IMR-90 (cell line): ENCODE results near the gene PLCB4. TPM values are rescaled to one million over a fixed set of nuclear protein-coding genes. Genes with fewer than 3 reads are reported as not detected.

ENCODE experiments used
- ATAC-seq: fragments of 200-7000 bp; cut with Tn5 transposase; 2 replicates; pipeline ENCODE4 v1.9.1; 2020; ENCODE audit warnings: low read depth, mild to moderate bottlenecking, moderate library complexity
- BruUV-seq: library from RNA; stranded (reverse); fragments of 400-500 nt; replicated peaks from 2 replicates; lab custom pipeline; 2021; lab: Mats Ljungman, UMichigan
- CTCF ChIA-PET: fragments of 300-600 bp; formaldehyde crosslinking; extraction: SDS; loops from one replicate; lab custom pipeline; 2021; ENCODE audit warnings: antibody characterized with exemption; lab: Yijun Ruan, JAX
- POLR2A ChIA-PET: fragments of 300-600 bp; sonication (Branson Sonifier 250); formaldehyde crosslinking; loops from one replicate; lab custom pipeline; 2022; ENCODE audit warnings: antibody characterized with exemption; ENCODE audit not compliant: unreplicated experiment; lab: Charles Lee
- DNase-seq: peaks from one replicate; pipeline ENCODE4 v3.0.0; 2013
- H2AFZ ChIP-seq: replicated peaks from 2 replicates; pipeline ENCODE3; 2013; ENCODE audit warnings: low read length, mild to moderate bottlenecking; ENCODE audit not compliant: poor library complexity
- H2AK5ac ChIP-seq: 2 replicates; pipeline ENCODE4 v1.6.1; 2013; ENCODE audit warnings: low read depth, low read length, inconsistent platforms
- H2AK9ac ChIP-seq: replicated peaks from 2 replicates; pipeline ENCODE3; 2013; ENCODE audit warnings: mild to moderate bottlenecking, low read depth, low read length, moderate library complexity; ENCODE audit not compliant: poor library complexity
- H2BK120ac ChIP-seq: 2 replicates; pipeline ENCODE4 v1.6.1; 2013; ENCODE audit warnings: low read depth, low read length, inconsistent platforms
- H2BK15ac ChIP-seq: 3 replicates; pipeline ENCODE4 v1.6.1; 2013; ENCODE audit warnings: low read depth, low read length, inconsistent platforms
- H2BK20ac ChIP-seq: 2 replicates; pipeline ENCODE4 v1.6.1; 2013; ENCODE audit warnings: low read depth, mild to moderate bottlenecking, inconsistent platforms, low read length, moderate library complexity
- H2BK5ac ChIP-seq: 2 replicates; pipeline ENCODE4 v1.6.1; 2013; ENCODE audit warnings: mild to moderate bottlenecking, low read depth, low read length, inconsistent platforms; ENCODE audit not compliant: poor library complexity, severe bottlenecking
- H3K14ac ChIP-seq: replicated peaks from 2 replicates; pipeline ENCODE4 v1.6.1; 2013; ENCODE audit warnings: low read depth, low read length, inconsistent platforms
- H3K18ac ChIP-seq: 2 replicates; pipeline ENCODE4 v1.6.1; 2013; ENCODE audit warnings: low read depth, low read length, control low read depth
- H3K23ac ChIP-seq: 2 replicates; pipeline ENCODE4 v1.6.1; 2013; ENCODE audit warnings: low read depth, low read length, inconsistent platforms
- H3K27ac ChIP-seq: 2 replicates; pipeline ENCODE4 v1.5.1; 2013; ENCODE audit warnings: mild to moderate bottlenecking, control low read depth, low read length; ENCODE audit not compliant: insufficient read depth
- H3K27me3 ChIP-seq: 2 replicates; pipeline ENCODE4 v1.6.1; 2013; ENCODE audit warnings: low read length; ENCODE audit not compliant: control insufficient read depth, insufficient read depth
- H3K36me3 ChIP-seq: 2 replicates; pipeline ENCODE4 v1.6.1; 2013; ENCODE audit warnings: low read length, mixed read lengths; ENCODE audit not compliant: control insufficient read depth, insufficient read depth
- H3K4ac ChIP-seq: 2 replicates; pipeline ENCODE4 v1.6.1; 2013; ENCODE audit warnings: low read depth, low read length, inconsistent platforms
- H3K4me1 ChIP-seq: 2 replicates; pipeline ENCODE4 v1.6.1; 2013; ENCODE audit warnings: low read length, mixed read lengths; ENCODE audit not compliant: control insufficient read depth, insufficient read depth
- H3K4me2 ChIP-seq: 2 replicates; pipeline ENCODE4 v1.6.1; 2013; ENCODE audit warnings: low read depth, mild to moderate bottlenecking, control low read depth, low read length, moderate library complexity
- H3K4me3 ChIP-seq: 2 replicates; pipeline ENCODE4 v1.5.1; 2013; ENCODE audit warnings: low read depth, mild to moderate bottlenecking, control low read depth, low read length, moderate library complexity; ENCODE audit not compliant: insufficient read depth
- H3K56ac ChIP-seq: 2 replicates; pipeline ENCODE4 v1.6.1; 2013; ENCODE audit warnings: low read length, inconsistent platforms; ENCODE audit not compliant: insufficient read depth; ENCODE audit errors: extremely low read depth
- H3K79me1 ChIP-seq, 2 experiments: 2 replicates each; pipeline ENCODE4 v1.6.1; 2013; ENCODE audit warnings: low read length in 2 of 2, inconsistent platforms in 1 of 2, low read depth in 1 of 2
- H3K9ac ChIP-seq: 2 replicates; pipeline ENCODE4 v1.6.1; 2013; ENCODE audit warnings: low read depth, low read length, control low read depth
- H3K9me1 ChIP-seq: 2 replicates; pipeline ENCODE4 v1.6.1; 2013; ENCODE audit warnings: low read length, inconsistent platforms; ENCODE audit not compliant: insufficient read depth
- H3K9me3 ChIP-seq: 2 replicates; pipeline ENCODE4 v1.6.1; 2013; ENCODE audit warnings: low read length; ENCODE audit not compliant: control insufficient read depth, insufficient read depth
- H4K20me1 ChIP-seq: 2 replicates; pipeline ENCODE4 v1.6.1; 2013; ENCODE audit warnings: low read length, inconsistent platforms; ENCODE audit not compliant: insufficient read depth
- H4K5ac ChIP-seq: 2 replicates; pipeline ENCODE4 v1.6.1; 2013; ENCODE audit warnings: mild to moderate bottlenecking, low read depth, low read length, control low read depth
- H4K8ac ChIP-seq, 2 experiments: 2 replicates each; pipeline ENCODE4 v1.6.1; 2013; ENCODE audit warnings: low read depth in 2 of 2, low read length in 2 of 2, control low read depth in 1 of 2, inconsistent platforms in 1 of 2
- H4K91ac ChIP-seq: 2 replicates; pipeline ENCODE4 v1.6.1; 2013; ENCODE audit warnings: low read depth, low read length, inconsistent platforms; ENCODE audit not compliant: insufficient read depth
- BHLHE40 ChIP-seq: fragments of 150-350 bp; IDR thresholded peaks from 2 replicates; pipeline ENCODE4 v1.6.1; 2016; ENCODE audit warnings: mild to moderate bottlenecking, low read depth, low read length
- CHD1 ChIP-seq: IDR thresholded peaks from 2 replicates; pipeline ENCODE4 v1.6.1; 2012; ENCODE audit warnings: low read depth, low read length, improper control_type of control experiment
- CTCF ChIP-seq: conservative IDR thresholded peaks from 2 replicates; pipeline ENCODE4 v1.5.1; 2012; ENCODE audit warnings: mild to moderate bottlenecking, low read depth, low read length, improper control_type of control experiment
- FOS ChIP-seq: fragments of 150-350 bp; IDR thresholded peaks from 2 replicates; pipeline ENCODE4 v1.6.1; 2016; ENCODE audit warnings: low read depth, low read length
- NFE2L2 ChIP-seq: fragments of 150-350 bp; IDR thresholded peaks from 2 replicates; pipeline ENCODE4 v1.6.1; 2016; ENCODE audit warnings: low read depth, mild to moderate bottlenecking, low read length
- RAD21 ChIP-seq: IDR thresholded peaks from 2 replicates; pipeline ENCODE4 v1.6.1; 2012; ENCODE audit warnings: low read length, improper control_type of control experiment
- USF2 ChIP-seq: fragments of 150-350 bp; IDR thresholded peaks from 2 replicates; pipeline ENCODE4 v1.6.1; 2017; ENCODE audit warnings: mild to moderate bottlenecking, antibody characterized with exemption, low read length, low read depth
- WGBS, 2 experiments: methylation state at CpG; one replicate each; pipeline versions ENCODE4 v1.1.5 to v1.1.7; 2013; ENCODE audit warnings: missing lambda C conversion rate in 2 of 2; ENCODE audit not compliant: insufficient read length in 1 of 2; ENCODE audit errors: extremely low coverage in 2 of 2; 5-methylcytosine and 5-hydroxymethylcytosine counted together
- dilution Hi-C: fragments of 300-500 bp; cut with HindIII; formaldehyde crosslinking; loops from one replicate; pipeline ENCODE4 v1.14.3; 2018; ENCODE audit warnings: low sequenced_read_pairs; ENCODE audit not compliant: unreplicated experiment
- in situ Hi-C: fragments of 300-500 bp; cut with MboI; formaldehyde crosslinking; loops from 3 replicates; pipeline ENCODE4 v1.14.3; 2019; ENCODE audit warnings: low sequenced_read_pairs, inconsistent platforms, mixed read lengths
- intact Hi-C: fragments of 100-400 bp; cut with micrococcal nuclease; formaldehyde crosslinking; loops from 2 replicates; pipeline ENCODE4 v1.10.0; 2022
- polyA plus RNA-seq, 3 experiments: library from polyadenylated mRNA; depleted of rRNA; stranded (reverse); fragments of >200 nt; gene quantifications; 2 replicates each; pipeline ENCODE4 v1.2.3, GENCODE V29; 2012; ENCODE audit warnings: low replicate concordance in 1 of 3
- total RNA-seq: library from RNA; depleted of rRNA; stranded (reverse); fragments of >200 nt; gene quantifications from 2 replicates; pipeline ENCODE4 v1.2.3, GENCODE V29; 2012

PLCB4 gene
- total and polyA plus RNA-seq, 2 of the 4 experiments (the other 2 are of a cell fraction): 12.5 to 24.0 TPM

- H3K9ac ChIP-seq: no peak overlapping the region
- BruUV-seq: no TSS peak
- intact Hi-C loops (no loop called here), dilution Hi-C loops (no loop called here), in situ Hi-C loops (no loop called here)
- H2BK20ac ChIP-seq: no peak overlapping the region
- no peak overlapping the region for H2BK120ac ChIP-seq
- H3K4me2 ChIP-seq: no peak overlapping the region
- no peak overlapping the region for H4K91ac ChIP-seq
- no peak overlapping the region for H2AFZ ChIP-seq
- H3K9me3 ChIP-seq: peaks cover 5% of the 10 kb centered on the region; the same call in 1 of the 2 replicates
- no peak overlapping the region for H4K5ac ChIP-seq
- H3K18ac ChIP-seq: no peak overlapping the region
- H3K23ac ChIP-seq: no peak overlapping the region
- no peaks in the 10 kb centered on the region for H3K9me1 ChIP-seq
- H2BK15ac ChIP-seq: no peak overlapping the region
- no peak overlapping the region for H2AK5ac ChIP-seq
- ChIA-PET POLR2A (interaction anchor here (0.6 kb wide), 1 partner anchor 931 kb away, joined by 4 read pairs; the partner anchor contains the start of gene SLX4IP), CTCF (interaction anchor here (0.7 to 1.2 kb wide), 3 partner anchors 16 to 1235 kb away, joined by 4 to 7 read pairs (median 4); no protein-coding TSS in a partner anchor)
- H4K20me1 ChIP-seq: no peaks in the 10 kb centered on the region; the same call in 1 of the 2 replicates
- no peak overlapping the region for H3K4me3 ChIP-seq
- no peak overlapping the region for H3K56ac ChIP-seq
- no peaks in the 10 kb centered on the region for H3K79me1 ChIP-seq
- H3K27ac ChIP-seq: no peak overlapping the region
- no peak overlapping the region for H3K4ac ChIP-seq
- H3K36me3 ChIP-seq: no peaks in the 10 kb centered on the region
- H2AK9ac ChIP-seq: no peak overlapping the region
- no CpG with 5 or more reads among the region's 9 CpGs for WGBS, 2 experiments
- H3K4me1 ChIP-seq: no peaks in the 10 kb centered on the region
- H3K27me3 ChIP-seq: peaks cover 49% of the 10 kb centered on the region
- no peak overlapping the region for H2BK5ac ChIP-seq
- TF ChIP-seq CHD1: no peak
- TF ChIP-seq BHLHE40: no peak
- no peak for TF ChIP-seq FOS
- no peak for TF ChIP-seq USF2
- no peak for TF ChIP-seq NFE2L2
- peak; percentile 9; the same call in 1 of the 2 replicates for TF ChIP-seq RAD21
- TF ChIP-seq CTCF: 0 out of 2 replicates have a peak, but pooled peaks have one; percentile 17
- no peak overlapping the region for H3K14ac ChIP-seq
- ATAC-seq (peak; percentile 44; the same call in 1 of the 2 replicates), DNase-seq (peak; percentile 45)
- H4K8ac ChIP-seq: no peak overlapping the region
These were observed 434.8 kb downstream of the PLCB4 start for GRCh38 chr20:9503526-9504245.
